HL-60 (cell line): ENCODE results near the gene FZR1.

Experiments
- GABPA ChIP-seq: IDR thresholded peaks from 2 replicates; pipeline ENCODE4 v1.6.1; 2012; ENCODE audit warnings: low read depth
- POLR2AphosphoS5 ChIP-seq: IDR thresholded peaks from 2 replicates; pipeline ENCODE4 v1.6.1; 2012; ENCODE audit warnings: low read depth
- SPI1 ChIP-seq: IDR thresholded peaks from 2 replicates; pipeline ENCODE4 v1.6.1; 2012; ENCODE audit warnings: low read depth, mild to moderate bottlenecking, borderline replicate concordance
- TF ChIP-seq, protein P1 (sequence below): IDR thresholded peaks from 2 replicates; pipeline ENCODE4 v1.6.1; 2012; ENCODE audit warnings: low read depth; ENCODE audit not compliant: insufficient replicate concordance
- TF ChIP-seq, protein P2 (sequence below): IDR thresholded peaks from one replicate; pipeline ENCODE4 v1.5.1; 2011; ENCODE audit warnings: low read length, control low read depth, inconsistent platforms; ENCODE audit not compliant: insufficient read depth

DNA sequence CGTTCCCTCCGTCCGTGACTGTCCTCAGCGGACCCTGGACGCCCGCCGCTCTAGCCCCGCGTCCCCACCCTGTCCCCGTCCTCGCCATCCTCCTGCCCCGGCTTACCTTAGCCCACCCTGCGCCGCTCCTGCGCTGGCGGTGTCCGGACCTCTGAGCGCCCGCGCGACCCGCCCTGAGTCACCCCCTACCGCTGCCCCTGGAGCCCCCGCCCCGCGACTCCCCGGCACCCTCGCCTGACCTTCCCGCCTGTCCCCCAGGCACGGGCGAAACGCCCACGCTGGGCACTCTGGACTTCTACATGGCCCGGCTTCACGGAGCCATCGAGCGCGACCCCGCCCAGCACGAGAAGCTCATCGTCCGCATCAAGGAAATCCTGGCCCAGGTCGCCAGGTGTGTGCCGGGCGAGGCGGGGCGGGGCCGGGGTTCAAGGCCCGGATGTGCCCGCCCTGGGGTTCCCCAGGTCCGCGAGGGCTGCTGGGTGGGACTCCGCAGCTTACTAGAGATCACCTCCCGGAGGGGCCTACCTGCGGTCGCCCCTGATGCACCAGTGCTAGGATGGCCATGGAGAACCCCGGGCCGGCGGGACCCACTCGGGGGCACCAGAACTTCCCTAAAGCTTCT lies 71.7 kb downstream of the FZR1 start:
- TF ChIP-seq GABPA (no peak), POLR2AphosphoS5 (no peak), SPI1 (no peak)
- TF ChIP-seq, protein P1, sequence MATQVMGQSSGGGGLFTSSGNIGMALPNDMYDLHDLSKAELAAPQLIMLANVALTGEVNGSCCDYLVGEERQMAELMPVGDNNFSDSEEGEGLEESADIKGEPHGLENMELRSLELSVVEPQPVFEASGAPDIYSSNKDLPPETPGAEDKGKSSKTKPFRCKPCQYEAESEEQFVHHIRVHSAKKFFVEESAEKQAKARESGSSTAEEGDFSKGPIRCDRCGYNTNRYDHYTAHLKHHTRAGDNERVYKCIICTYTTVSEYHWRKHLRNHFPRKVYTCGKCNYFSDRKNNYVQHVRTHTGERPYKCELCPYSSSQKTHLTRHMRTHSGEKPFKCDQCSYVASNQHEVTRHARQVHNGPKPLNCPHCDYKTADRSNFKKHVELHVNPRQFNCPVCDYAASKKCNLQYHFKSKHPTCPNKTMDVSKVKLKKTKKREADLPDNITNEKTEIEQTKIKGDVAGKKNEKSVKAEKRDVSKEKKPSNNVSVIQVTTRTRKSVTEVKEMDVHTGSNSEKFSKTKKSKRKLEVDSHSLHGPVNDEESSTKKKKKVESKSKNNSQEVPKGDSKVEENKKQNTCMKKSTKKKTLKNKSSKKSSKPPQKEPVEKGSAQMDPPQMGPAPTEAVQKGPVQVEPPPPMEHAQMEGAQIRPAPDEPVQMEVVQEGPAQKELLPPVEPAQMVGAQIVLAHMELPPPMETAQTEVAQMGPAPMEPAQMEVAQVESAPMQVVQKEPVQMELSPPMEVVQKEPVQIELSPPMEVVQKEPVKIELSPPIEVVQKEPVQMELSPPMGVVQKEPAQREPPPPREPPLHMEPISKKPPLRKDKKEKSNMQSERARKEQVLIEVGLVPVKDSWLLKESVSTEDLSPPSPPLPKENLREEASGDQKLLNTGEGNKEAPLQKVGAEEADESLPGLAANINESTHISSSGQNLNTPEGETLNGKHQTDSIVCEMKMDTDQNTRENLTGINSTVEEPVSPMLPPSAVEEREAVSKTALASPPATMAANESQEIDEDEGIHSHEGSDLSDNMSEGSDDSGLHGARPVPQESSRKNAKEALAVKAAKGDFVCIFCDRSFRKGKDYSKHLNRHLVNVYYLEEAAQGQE, result no peak
- TF ChIP-seq, protein P2, sequence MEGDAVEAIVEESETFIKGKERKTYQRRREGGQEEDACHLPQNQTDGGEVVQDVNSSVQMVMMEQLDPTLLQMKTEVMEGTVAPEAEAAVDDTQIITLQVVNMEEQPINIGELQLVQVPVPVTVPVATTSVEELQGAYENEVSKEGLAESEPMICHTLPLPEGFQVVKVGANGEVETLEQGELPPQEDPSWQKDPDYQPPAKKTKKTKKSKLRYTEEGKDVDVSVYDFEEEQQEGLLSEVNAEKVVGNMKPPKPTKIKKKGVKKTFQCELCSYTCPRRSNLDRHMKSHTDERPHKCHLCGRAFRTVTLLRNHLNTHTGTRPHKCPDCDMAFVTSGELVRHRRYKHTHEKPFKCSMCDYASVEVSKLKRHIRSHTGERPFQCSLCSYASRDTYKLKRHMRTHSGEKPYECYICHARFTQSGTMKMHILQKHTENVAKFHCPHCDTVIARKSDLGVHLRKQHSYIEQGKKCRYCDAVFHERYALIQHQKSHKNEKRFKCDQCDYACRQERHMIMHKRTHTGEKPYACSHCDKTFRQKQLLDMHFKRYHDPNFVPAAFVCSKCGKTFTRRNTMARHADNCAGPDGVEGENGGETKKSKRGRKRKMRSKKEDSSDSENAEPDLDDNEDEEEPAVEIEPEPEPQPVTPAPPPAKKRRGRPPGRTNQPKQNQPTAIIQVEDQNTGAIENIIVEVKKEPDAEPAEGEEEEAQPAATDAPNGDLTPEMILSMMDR, result no peak
